Activated naive CD8-positive, alpha-beta T cell treated with anti-CD3 and anti-CD28 coated beads, Interleukin-2, amount 50 U/mL, for 16 hours (primary cell): ENCODE results near the gene HS3ST5.

Experiments
- DNase-seq: peaks from one replicate; pipeline ENCODE4 v3.0.0-alpha.2; 2020; ENCODE audit warnings: low read depth, low spot score

The HS3ST5 gene

DNA sequence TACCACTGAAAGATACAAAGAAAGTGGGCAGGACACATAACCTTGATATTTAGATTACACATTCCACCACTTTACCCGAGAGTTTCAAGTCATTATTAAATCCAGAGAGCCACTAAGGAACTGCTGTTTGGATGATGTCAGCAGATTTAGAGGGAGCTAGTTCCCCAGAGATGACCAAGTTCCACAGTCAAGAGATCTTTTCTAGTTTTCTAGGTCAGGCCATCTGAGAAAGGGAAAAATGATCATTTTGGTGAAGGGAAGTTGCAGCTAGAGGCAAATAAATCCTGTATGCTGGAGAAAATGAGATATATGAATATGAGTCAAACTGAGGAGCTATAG, 147.8 kb downstream of the HS3ST5 start:
- DNase-seq = no peak

DNA sequence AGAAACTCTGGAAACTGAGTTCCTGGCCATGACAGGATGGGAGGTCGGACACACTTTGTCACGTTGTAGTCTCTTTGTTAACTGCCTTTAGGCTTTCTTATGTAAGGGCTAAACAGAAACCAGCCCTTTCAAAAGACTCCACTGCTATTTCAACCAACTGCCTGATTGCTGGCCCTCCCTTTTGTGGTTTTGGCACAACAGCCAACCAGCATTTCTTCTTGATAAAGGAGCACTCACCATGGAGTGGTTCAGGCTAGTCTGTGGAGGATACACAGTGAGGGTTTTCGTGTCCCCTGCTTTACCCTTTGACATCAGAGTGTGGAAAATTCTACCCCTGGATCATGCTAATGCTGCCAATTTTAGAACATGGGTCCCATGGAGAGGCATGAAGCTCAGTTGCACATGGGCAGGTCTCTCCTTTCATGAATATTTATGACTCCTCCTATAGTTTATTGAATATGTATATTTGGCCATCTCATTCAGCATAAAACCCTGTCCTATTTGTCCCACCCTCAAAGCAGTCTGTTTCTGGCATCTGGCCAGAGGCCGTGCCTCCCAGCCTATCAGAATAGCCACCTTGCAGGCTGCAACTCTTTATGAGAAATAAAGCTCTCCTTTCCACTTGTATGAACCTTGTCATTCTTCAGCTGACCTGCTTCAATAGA, 148.3 kb downstream of the HS3ST5 start:
- no peak for DNase-seq

DNA sequence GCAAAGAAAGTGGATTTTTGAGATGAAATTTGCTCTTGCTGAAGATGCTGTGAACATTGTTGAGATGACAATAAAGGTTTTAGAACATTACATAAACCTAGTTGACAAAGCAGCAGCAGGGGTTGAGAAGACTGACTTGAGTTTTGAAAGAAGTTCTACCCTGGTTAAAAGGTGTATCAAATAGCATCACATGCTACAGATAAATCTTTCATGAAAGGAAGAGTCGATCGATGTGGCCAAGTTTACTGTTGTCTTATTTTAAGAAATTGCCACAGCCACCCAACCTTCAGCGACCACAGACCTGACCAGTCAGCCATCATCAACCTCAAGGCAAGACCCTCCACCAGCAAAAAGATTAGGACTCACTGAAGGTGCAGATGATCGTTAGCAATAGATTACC, 155.3 kb downstream of the HS3ST5 start:
- no peak for DNase-seq

DNA sequence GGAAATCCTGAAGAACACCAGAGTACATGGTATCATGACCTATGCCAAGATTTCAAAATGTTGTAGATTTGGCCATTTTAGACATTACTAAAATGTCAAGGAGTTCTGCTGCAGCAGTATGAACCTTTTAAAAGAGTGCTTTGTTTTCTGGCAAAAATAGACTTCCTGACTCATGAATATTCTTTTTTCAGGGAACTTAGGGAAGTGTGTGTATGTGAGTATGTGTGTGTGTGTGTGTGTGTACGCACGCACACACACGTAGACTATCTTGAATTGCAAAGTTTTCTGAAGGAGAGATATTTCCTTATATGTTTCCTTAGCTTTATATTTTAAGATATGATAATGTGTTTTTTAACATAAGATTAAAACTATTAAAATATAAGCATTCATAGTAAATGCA, 161.2 kb downstream of the HS3ST5 start:
- no peak for DNase-seq

DNA sequence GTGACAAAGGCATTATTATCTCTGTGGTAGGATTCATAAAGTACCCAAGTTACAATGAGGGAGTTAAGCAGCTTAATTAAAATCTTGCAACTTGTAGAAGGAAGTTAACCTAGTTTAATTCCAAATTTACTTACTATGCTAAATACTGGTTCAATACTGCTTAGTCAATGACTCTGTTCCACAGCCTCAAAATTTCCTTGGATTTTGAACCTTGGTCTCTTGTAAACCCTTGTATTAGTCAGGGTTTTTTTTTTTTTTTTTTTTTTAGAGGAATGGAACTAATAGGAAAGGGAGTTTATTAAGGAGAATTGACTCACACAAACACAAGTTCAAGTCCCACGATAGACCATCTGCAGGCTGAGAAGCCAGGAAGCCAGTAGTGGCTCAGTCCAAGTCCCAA, 163.4 kb downstream of the HS3ST5 start:
- no peak for DNase-seq

DNA sequence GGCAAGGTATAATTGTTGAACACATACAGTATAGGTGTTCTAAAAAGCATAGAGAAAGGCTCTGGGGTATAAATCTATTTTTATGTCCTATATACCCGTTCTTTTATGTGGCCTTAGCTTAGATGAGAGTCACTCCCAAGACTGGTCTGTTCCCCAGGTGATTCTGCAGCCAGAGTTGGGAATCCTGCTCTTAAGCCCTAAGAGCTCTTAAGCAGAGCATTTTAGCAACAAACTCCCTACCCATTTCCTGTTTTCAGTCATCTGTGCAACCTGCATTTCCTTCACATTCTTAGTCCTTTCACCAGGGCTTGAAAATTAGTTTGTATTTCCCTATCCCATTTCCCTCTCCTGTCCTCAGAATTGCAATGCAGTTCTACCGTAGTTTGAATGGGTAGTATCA, 166.1 kb downstream of the HS3ST5 start:
- DNase-seq = no peak

DNA sequence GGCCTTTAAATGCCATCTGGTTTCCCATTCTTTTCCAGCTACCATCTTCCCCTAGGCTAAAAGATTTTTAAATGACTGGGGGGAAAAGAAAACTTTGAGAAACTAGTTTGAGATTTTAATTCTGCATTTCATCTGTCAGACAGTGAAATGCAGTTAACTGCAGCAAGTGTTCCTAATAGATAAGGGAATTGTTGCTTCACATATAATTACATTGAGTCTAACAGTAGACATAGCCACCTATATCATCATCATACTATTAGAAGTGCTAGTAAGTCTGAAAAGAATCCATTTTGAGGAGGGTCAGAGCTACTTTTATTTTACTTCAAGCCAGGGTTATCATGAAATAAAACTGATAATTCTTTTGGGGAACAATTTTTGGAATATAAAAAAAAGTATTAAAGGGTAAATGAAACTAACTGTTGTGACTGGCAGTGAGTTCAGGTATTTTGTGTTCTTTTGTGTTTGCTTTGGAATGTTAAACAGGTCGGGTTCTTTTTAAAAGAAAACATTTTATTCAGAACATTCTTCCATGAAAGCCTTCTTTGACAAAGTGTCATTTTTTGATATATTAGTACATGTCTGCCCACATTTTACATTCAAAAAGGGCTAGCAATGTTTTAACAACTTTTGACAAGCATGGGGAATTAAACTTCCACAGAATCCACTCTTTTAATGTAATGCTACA, 170.1 kb downstream of the HS3ST5 start:
- DNase-seq = no peak

DNA sequence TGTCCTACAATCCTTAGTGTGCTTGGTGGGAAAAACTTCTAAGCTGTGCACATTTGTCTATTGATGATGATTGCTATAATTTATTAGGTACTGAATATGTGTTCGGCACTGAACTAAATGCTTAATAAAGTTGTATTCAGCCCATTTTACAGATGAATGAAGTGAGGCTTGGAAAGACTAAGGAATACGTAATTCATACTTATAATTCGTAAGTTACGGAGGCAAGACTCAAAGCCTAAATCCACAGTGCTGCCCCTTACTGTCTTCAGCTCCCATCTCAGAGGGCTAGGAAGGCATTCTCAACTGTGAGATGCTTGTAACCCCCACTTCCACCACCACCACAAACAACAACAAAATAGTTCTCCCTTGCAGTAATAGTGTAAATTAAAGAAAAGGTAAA, 171.3 kb downstream of the HS3ST5 start:
- DNase-seq = no peak

DNA sequence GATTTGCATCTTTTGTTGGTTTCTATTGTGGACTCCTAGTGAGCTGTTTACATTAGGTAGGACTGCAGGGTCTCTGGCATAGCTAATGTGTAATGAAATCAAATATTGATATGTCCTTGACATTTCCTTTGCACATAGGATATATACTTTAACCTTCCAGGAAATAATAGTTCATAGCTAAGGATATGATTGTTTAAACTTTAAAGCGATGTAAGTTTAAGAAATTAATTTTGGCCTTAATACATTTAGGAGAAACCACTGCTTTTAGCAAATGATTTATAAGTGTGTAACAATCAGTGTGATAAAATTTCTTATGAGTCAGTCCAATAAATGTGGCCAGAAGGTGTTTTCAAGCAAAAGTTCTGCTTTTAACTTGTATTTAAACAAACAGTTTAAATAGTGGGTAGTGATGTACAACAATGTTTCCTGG, 171.8 kb downstream of the HS3ST5 start:
- no peak for DNase-seq

DNA sequence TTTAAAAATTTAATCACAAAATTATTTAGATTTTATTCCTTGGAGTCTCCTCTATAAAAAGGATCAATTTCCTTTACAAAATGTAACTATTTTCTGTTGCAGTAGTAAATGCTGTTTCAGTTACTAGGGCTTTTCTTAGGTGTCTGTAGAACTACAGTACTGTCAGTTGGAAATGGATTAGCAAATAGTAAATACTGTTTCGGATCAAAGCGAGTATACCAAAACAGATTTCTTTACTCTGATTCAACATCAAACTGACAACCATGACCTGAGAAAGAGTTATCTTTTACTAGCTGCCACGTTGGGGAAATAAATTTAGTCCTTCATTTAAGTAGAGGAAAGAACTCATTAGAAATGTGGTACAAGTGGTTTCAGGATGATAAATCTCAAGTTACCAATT, 172.5 kb downstream of the HS3ST5 start:
- no peak for DNase-seq

DNA sequence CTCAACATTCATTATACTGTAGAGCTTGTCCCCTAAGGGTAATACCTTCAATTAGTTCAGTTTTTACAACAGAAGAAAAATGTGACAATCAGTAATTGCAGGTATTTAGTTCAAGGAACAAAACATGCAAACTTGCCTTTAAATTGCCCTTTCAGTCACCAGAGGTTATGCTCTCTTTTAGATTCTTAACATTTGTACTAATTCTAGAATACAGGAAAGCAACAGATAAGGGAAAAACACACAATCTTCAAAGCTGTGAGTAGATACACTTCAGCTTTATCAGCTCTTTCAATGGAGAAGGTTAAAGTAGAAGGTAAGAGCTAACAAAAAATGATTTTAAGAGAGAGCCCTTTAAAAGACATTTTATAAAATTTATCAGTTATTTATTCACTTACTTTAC, 173.1 kb downstream of the HS3ST5 start:
- DNase-seq = no peak

DNA sequence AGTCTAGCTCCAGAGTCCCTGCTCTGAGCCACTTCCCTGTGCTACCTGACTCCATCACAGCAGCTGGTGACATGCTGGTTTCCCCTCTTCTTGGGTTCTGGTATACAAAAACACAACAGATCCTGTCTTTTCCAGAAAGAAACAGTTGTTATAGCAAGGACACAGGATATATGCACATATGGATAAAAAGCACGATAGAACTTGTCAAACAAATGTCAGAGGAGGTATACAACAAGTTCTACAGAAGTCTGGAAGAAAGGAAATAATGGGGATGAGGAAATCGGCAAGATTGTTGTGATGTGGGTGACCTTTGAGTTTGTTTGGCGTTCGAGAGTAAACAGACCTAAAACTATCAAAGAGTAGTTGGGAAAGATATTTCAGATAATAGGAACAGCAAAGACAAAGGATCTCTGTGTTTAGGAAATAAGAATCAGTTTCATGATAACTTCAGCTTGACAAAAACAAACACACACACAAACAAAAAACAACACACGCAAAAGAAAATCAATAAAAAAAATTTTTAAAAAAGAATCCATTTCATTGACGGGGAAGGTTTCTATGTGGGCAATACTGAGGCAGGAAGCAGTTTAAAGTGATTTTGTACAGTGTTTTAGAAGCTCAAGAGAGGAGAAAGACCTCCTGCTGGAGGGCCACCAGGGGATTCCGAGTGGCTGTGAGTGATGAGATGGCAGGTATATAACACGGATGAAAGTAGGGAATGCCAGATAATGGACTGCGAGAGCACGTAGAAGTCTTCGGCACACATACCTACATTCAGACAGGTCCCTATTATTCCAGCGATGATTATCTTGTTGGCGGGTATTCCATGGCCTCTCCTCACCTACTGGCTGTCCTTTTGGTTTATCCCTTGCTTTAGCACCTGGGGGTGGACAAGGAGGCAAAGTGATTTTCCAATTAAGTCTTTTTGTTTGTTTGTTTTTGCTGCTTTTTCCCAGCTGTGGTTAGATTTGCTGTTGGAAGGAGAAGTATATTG, 174.9 kb downstream of the HS3ST5 start:
- no peak for DNase-seq

DNA sequence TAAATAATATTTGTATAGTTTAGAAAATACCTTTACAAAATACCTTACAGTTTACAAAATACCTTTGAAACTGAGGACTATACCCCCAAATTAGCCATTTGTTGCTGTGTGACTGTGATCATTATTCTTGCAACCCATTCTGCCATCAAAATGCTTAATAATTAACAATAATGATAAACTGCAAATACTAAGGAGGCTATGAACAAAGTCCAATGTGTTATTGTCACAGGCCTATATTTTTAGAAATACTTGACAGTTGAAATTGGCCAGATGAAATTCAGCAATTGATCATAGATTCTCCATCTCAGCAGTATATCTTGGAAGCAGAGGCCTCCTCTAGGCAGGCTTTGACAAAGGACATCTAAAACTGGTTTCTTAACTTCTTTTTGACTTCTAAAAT, 178.6 kb downstream of the HS3ST5 start:
- DNase-seq = no peak

DNA sequence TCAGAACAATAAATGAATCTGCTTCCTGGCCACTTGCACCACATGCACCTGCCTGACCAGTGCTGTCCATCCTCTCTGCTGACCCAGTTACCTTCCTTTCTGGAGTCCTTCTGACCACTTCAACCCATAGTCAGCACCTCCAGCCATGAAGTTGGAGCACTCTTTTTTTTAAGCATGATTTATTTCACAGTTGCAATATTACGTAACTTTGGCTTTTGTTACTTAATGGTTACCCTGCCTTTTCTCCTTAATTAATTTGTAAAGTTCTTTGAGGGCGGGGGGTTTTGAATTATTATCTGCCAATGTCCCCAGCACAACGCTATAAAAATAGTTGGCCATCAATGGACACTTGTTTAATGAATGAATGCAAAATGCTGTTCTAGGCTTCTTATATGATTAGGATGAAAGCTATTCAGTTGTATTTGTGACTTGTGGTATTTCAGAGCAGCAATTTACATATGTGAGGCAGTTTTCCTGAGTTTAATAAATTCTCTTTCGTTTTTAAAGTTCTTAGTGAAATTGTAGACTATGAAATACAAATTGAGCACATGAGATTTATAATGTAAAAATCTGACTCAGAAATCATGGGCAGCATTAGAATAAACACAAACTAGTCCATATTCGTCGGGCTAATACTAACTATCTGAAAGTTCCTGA, 180.0 kb downstream of the HS3ST5 start:
- no peak for DNase-seq

DNA sequence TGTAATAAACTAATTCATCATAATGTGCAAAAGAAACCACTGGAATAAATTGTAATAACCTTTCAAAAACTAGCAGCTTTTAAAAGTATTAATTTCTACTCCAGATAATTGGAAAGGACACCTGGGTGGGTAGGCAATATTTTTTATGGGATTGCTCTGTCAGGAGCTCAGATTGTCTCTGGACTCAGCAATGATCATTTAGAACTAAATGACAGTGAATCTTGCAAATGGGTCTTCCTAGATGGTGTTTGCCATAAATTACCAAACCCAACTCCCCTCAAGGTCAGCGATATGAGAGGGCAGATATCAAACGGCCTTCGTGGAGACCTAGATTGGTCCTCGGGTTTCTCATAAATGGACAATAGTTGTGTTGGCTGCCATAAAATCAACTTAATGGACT, 181.9 kb downstream of the HS3ST5 start:
- DNase-seq = no peak

DNA sequence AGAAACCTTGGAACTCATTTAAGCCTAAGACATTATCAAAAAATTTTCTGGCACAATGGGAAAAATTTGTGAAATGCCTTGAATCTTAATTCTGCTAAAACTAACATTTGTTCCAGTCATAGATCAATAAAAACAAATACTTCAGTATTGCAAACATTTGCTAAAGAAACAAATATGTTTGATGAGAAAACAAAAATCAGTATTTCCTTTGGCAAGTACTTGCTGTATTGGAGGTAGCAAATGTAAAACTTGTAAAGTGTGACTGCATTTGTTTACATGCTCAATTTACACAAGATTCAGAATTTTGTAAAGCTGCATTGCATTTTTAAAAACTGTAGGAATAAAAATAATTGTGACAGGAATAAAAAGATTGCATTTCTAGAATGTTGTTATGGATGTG, 183.1 kb downstream of the HS3ST5 start:
- no peak for DNase-seq

DNA sequence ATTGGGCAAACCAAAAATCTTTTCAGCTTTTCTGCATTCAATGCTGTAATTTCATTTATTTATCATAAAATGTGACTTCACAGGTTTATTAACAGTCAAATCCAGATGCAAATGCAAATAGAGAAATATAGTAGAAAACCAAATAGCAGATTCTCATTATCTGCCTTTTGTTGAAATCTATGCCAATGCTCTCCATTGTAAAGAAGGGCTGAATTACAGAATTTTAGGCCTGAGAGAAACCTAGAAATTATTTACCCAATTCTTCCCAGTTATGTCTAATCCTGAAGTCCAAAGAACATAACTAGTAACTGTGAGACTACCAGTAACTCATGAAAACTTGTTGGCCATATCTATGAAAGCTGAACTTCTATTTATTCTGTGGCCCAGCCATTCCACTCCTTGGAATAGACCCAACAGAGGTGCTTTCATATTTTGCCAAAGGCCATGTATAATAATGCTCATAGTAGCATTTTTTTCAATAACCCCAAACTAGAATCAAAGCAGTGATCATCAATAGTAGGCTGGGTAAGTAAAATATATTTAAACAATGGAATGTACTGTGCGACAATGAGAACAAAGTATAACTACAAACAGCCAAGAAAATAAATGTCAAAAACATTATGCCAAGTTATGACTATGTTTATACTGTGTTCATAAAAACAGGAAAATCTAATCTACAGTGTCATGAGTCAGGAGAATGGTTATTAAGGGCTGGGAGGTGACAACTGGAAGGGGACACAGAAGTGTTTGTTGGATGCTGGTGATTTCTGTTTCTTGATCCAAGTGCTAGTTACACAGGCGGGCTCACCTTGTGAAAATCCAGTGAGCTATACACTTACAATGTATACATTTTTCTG, 183.8 kb downstream of the HS3ST5 start:
- DNase-seq = no peak

DNA sequence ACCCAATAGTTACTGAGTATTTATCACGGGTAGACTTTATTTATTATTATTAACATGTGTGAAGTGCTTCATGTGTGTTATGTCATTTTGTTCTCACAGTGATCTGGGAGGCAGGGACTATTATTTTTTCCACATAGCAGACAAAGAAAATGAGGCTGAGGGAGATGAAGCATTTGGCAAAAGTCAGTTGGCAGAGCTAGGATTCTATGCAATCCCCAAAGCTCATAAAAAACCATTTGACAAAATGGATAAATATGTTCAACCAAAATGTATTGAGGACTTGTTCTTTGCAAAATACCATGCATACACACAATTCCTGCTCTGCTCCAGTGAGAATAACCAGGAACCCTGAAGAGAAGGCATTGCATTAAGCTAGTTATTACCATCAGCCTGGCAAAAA, 184.4 kb downstream of the HS3ST5 start:
- DNase-seq = no peak

DNA sequence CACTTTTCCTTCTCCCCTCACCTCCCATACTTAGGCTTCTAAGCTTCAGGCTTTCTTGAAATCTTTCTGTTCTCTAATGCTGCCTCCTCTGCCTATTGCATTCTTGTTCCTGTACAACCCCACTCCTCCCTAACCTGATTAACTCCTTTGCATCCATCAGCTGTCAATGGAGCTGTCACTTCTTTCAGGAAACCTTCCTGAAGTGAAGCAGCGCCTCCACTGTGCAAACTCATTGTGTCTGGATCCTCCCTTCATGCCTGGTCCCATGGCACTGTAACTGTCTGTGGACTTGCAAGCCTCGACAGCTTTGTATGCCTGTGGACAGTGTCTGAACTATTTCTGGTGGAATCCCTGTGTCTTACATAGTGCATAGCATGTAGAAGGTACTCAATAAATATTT, 185.0 kb downstream of the HS3ST5 start:
- DNase-seq = no peak

DNA sequence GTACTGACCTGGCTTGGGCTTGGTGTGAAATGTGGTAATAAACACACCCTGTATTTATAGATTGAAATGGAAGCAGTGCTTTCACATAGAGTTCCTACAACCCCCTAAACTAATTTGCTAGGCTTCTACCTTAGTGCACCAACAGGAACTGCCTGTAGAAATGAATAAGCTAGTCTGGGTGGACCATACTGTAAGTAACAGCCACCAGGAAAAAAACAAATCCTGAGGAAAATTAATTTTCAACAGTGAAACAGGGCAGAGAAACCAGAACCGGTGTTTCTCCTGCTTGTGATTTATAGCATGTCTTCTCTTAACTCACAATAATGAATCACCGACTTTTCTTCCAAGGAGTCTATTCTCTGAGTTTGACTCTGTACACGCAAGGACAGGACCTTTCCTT, 187.1 kb downstream of the HS3ST5 start:
- no peak for DNase-seq

DNA sequence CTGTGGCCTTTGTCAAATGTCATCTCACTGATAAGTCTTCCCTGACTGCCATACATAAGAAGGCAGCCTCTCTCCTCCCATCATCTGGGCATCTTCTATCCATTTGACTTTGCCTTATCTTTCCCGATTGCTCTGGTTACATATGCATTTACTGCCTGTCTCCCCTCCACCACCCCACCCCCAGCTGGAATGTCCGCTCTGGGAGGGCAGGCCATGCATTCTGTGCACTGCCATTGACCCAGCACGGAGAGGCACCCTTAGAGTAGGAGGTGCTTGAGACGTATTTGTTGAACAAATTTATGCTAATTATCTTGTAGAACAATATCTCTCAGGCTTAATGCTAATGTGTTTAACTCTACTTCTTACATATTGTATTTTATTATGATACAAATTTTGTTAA, 188.0 kb downstream of the HS3ST5 start:
- no peak for DNase-seq
